Epithelial cell of umbilical artery (primary cell): ENCODE data around the gene CHRNA9. TPM values are rescaled to one million over a fixed set of nuclear protein-coding genes. Genes with fewer than 3 reads are reported as not detected.

Source experiments
- total RNA-seq: library from RNA; depleted of rRNA; stranded (reverse); fragments of >200 nt; gene quantifications from 2 replicates; pipeline ENCODE4 v1.2.3, GENCODE V29; 2014

Gene CHRNA9
- not detected in 2 replicates for total RNA-seq

GRCh38 chr4:40334591-40335524 is at the start of gene CHRNA9:
TSS of gene CHRNA9 (plus strand) at chr4:40335333. CDS start at chr4:40335468, 135 bp downstream.

Other genes starting within 250 kb of the CHRNA9 start
- under 0.01 TPM in 1 of 2 replicates, not detected in the other for gene RHOH, start 138.3 kb upstream of the CHRNA9 start, total RNA-seq